Measurements from ENCODE around the gene HAPLN3. TPM values are rescaled to one million over a fixed set of nuclear protein-coding genes. Genes with fewer than 3 reads are reported as not detected.

The HAPLN3 gene
- total RNA-seq: 10 to 100 TPM in 2 of 4 donors, 1 to 10 TPM in 2; 3.9 to 18.8 (median 8.9) TPM

GRCh38 chr15:88894819-88895767, at the start of gene HAPLN3:
HAPLN3 (minus strand) TSS chr15:88895544; CDS start chr15:88887298, 8,246 bp downstream.
- TF ChIP-seq CTCF (IDR thresholded peaks at IDR 0.05; ENCODE audit: low read depth): no peak

- TF ChIP-seq CTCF (IDR thresholded peaks at IDR 0.05; ENCODE audit: low read depth): no peak
These were observed 44.8 kb upstream of the HAPLN3 start for GRCh38 chr15:88940110-88940675.

GRCh38 chr15:88939486-88939806, 44.1 kb upstream of the HAPLN3 start:
- TF ChIP-seq CTCF (IDR thresholded peaks at IDR 0.05; ENCODE audit: low read depth): no peak

GRCh38 chr15:88938802-88939485, 43.6 kb upstream of the HAPLN3 start:
- no peak for TF ChIP-seq CTCF (IDR thresholded peaks at IDR 0.05; ENCODE audit: low read depth)

- no peak for TF ChIP-seq CTCF (IDR thresholded peaks at IDR 0.05; ENCODE audit: low read depth)
These were observed 37.6 kb upstream of the HAPLN3 start for GRCh38 chr15:88932875-88933330.

GRCh38 chr15:88932271-88932874, 37.0 kb upstream of the HAPLN3 start:
- no peak for TF ChIP-seq CTCF (IDR thresholded peaks at IDR 0.05; ENCODE audit: low read depth)

Data from subcutaneous adipose tissue (tissue), 4 donors.